ENCODE data around the gene ZNF8.
"Not testable (repeated sequence)": the region's sequence is repeated elsewhere in the genome, so short reads cannot be mapped to it uniquely, and the experiment has no call there.

Gene ZNF8

DNA sequence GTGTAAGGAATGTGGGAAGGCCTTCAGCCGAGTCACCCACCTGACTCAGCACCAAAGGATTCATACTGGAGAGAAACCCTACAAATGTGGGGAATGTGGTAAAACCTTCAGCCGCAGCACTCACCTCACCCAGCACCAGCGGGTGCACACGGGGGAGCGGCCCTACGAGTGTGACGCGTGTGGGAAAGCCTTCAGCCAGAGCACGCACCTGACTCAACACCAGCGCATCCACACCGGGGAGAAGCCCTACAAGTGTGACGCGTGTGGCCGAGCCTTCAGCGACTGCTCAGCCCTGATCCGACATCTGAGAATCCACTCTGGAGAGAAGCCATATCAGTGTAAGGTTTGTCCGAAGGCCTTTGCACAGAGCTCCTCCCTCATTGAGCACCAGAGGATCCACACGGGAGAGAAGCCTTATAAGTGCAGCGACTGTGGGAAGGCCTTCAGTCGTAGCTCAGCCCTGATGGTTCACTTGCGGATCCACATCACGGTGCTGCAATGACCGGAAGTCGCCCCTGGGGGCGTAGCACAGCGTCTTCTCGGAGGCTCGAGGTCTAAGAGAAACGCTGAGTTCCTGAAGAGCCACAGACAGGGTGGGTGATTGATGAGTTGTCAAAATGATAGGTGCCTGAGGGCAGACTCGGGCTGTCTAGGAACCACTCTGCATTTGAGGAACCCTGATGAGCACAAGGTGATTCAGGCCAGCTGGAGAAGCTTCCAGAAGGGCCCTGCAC lies 60.2 kb downstream of the ZNF8 start:
- DNase-seq: no peak

- no peak for DNase-seq
Observed at GRCh38 chr19:58345558-58345957, 66.8 kb downstream of the ZNF8 start.

- DNase-seq: peak; percentile 48
Observed at GRCh38 chr19:58346961-58347929, 68.5 kb downstream of the ZNF8 start.

DNA sequence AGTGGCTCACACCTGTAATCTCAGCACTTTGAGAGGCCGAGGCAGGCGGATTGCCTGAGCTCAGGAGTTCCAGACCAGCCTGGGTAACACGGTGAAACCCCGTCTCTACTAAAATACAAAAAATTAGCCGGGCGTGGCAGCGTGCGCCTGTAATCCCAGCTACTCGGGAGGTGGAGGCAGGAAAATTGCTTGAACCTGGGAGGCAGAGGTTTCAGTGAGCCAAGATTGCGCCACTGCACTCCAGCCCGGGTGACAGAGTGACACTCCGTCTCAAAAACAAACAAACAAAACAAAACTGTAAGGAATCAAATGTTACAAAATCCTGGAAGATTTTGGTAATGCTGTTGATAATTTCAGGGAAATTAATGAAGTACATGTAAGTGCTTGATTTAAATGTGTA lies 69.3 kb downstream of the ZNF8 start:
- DNase-seq: not testable (repeated sequence)

- no peak for DNase-seq
Observed at GRCh38 chr19:58349590-58349989, 70.8 kb downstream of the ZNF8 start.

DNA sequence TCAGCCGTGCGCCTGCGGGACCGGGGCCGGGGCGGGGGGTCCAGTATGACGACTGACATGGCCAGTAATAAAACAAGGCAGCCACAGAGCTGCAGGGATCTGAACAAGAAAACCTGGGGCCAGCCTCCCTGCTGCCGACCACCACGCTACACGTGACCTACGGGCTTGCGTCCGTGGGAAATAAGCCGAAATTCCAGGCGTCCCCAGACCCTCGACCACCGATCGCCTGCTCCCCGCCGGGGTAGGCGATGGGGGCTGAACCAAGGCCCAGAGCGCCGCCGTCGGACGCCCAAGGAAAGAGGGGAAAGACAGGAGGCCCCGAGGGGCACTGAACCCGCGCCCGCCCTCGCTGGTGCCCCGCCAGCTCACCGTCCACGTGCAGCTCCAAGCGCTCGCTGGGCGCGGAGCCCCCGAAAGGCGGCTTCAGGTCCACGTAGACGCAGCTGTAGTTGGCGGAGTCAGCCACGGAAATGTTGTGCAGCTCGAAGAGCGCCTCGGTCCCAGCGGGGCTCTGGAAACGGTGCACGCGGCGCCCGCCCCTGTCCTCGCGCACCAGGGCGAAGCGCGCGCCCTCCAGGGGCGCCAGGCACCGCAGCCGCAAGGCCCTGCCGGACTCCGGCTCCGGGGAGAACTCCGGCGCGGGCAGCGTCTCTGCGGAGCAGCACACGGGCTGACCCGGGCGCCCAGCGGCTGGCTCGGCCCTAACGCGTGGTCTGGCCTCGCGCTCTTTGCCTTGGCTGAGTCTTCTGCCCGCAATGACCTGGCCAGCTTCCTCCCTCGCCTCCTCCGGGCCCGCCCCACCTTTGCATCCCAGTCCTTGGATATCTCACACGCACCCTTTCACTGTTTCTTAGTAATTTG lies 71.5 kb downstream of the ZNF8 start:
- DNase-seq: no peak

DNA sequence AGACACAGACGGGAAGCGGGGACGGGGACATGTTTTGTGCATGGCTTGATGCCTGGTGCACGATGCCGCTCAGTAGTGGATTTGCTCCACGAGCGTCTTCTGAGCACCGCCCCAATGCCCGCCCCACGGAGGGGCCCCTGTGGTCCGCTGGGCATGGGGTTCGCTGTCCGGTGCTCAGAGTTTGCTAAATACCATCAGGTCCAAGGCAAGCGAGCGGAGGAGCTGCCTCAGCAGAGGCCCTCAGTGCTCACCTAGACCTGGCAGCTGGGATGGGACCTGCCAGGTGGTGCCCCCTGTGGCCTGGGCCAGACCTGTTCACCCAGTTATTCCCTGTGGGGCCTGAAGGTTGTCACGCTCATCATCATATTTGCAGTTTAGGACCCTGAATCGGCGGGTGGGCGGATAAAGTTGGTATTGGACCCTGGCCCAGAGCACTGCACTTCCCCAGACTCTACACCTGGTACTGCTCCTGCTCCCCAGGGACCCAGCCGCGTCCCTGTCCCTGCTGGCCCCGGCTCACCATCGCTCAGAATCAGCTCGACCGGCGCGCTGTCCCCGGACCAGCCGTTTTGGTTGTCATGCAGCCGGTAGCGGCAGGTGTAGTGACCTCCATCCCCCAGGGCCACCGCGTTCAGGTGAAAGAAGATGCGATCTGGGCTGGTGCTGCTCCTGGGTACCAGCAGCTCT lies 72.3 kb downstream of the ZNF8 start:
- DNase-seq: no peak

GRCh38 chr19:58351558-58351878 lies 72.8 kb downstream of the ZNF8 start:
- no peak for DNase-seq

GRCh38 chr19:58351990-58352755 lies 73.4 kb downstream of the ZNF8 start:
- no peak for DNase-seq

Data from stimulated activated naive CD4-positive, alpha-beta T cell treated with Interleukin-2 at 50 U/mL for 16 hours (primary cell).